Measurements from ENCODE around the gene PCSK2. TPM values are rescaled to one million over a fixed set of nuclear protein-coding genes. Genes with fewer than 3 reads are reported as not detected.

The PCSK2 gene
- total RNA-seq, 1 donor from 2014 or later, result 46.4 TPM

DNA sequence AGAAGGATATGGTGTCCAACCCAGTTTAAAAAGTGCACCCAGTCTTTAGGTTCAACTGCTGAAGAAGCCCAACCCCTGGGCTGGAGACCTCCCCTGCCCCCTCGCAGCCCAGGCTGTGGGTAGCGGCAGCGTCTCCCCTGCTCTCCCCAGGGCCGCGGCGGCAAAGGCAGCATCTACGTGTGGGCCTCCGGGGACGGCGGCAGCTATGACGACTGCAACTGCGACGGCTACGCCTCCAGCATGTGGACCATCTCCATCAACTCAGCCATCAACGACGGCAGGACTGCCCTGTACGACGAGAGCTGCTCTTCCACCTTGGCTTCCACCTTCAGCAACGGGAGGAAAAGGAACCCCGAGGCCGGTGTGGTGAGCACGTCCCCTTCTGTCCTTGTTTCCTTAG is 226.8 kb downstream of the PCSK2 start:
- Mint-ChIP-seq H3K9me3 (no peaks in the 10 kb centered on the region), H3K27ac (no peak overlapping the region), H3K36me3 (no peaks in the 10 kb centered on the region), H3K4me3 (no peak overlapping the region), H3K4me1 (ENCODE audit: unreplicated experiment) (peaks cover 4% of the 10 kb centered on the region), H3K27me3 (peaks cover 20% of the 10 kb centered on the region)
- TF ChIP-seq CTCF (conservative IDR thresholded peaks at IDR 0.05), result no peak
- no peak for DNase-seq (ENCODE audit: extremely low spot score, unreplicated experiment)

- no peak overlapping the region for H3K4me3 Mint-ChIP-seq
- H3K27me3 Mint-ChIP-seq, result peaks cover 19% of the 10 kb centered on the region
- DNase-seq (ENCODE audit: extremely low spot score, unreplicated experiment), result no peak
- H3K27ac Mint-ChIP-seq, result peak overlapping the region; percentile 56
- no peaks in the 10 kb centered on the region for H3K9me3 Mint-ChIP-seq
- peaks cover 4% of the 10 kb centered on the region for H3K4me1 Mint-ChIP-seq (ENCODE audit: unreplicated experiment)
- no peaks in the 10 kb centered on the region for H3K36me3 Mint-ChIP-seq
- no peak for TF ChIP-seq CTCF (conservative IDR thresholded peaks at IDR 0.05)
These were observed 229.4 kb downstream of the PCSK2 start for GRCh38 chr20:17456279-17456678.

DNA sequence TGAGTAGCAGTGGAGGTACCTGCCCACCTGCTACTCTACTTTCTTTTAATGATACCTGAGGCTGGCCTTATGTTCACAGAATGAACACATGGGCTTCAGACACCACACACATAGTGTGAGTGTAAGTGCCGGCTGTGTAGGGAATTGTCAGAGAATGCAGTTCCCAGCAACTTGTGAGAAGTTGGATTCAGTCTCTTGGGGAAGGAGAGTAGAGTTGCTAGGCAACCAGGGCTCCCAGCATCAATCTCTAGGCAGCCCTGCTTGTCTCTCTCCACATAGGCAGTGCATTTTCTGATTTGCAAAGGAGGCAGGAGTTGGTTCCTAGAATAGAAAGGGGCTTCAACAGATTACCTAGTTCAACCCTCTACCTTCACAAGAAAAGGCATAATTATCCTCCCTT is 230.2 kb downstream of the PCSK2 start:
- Mint-ChIP-seq H3K9me3 (no peaks in the 10 kb centered on the region), H3K27ac (no peak overlapping the region), H3K4me3 (no peak overlapping the region), H3K36me3 (no peaks in the 10 kb centered on the region), H3K4me1 (ENCODE audit: unreplicated experiment) (peaks cover 4% of the 10 kb centered on the region), H3K27me3 (peaks cover 14% of the 10 kb centered on the region)
- DNase-seq (ENCODE audit: extremely low spot score, unreplicated experiment), result no peak
- TF ChIP-seq CTCF (conservative IDR thresholded peaks at IDR 0.05), result no peak

DNA sequence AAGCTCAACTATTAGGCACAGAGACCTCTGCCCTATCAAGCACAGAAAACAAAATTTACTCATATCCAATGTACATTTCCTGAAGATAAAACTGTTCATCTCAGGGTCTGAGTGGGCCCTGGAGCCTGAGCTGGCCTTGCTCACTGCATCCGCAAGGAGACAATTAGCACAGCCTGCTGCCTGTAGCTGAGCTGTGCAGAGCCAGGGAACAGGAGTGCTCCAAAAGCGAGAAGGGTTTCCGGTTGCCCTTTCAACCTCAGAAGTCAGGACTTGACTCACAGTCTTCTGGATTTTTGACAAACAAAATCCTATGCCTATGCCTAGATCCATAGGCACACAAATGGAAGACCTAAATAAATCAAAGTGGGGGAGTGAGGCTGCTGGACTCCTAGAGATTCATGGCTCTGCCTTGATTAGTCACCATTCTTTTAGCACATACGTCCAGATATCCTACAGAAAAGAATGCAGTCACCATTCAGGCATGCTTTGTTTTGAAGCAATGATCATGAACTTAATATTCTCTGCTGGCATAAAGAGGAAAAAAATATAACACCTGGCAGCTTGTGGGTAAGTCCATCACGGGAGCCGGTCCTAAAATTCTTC is 230.8 kb downstream of the PCSK2 start:
- Mint-ChIP-seq H3K27ac (no peak overlapping the region), H3K4me3 (no peak overlapping the region), H3K9me3 (no peaks in the 10 kb centered on the region), H3K36me3 (no peaks in the 10 kb centered on the region), H3K4me1 (ENCODE audit: unreplicated experiment) (peaks cover 4% of the 10 kb centered on the region), H3K27me3 (peaks cover 14% of the 10 kb centered on the region)
- no peak for TF ChIP-seq CTCF (conservative IDR thresholded peaks at IDR 0.05)
- DNase-seq (ENCODE audit: extremely low spot score, unreplicated experiment), result no peak

GRCh38 chr20:17460119-17460518 is 233.3 kb downstream of the PCSK2 start:
- H3K27ac Mint-ChIP-seq, result no peak overlapping the region
- H3K9me3 Mint-ChIP-seq, result no peaks in the 10 kb centered on the region
- TF ChIP-seq CTCF (conservative IDR thresholded peaks at IDR 0.05), result no peak

GRCh38 chr20:17461941-17462340 is 235.1 kb downstream of the PCSK2 start:
- H3K4me3 Mint-ChIP-seq, result no peak overlapping the region
- DNase-seq (ENCODE audit: extremely low spot score, unreplicated experiment), result no peak
- H3K4me1 Mint-ChIP-seq (ENCODE audit: unreplicated experiment), result peaks cover 4% of the 10 kb centered on the region
- TF ChIP-seq CTCF (conservative IDR thresholded peaks at IDR 0.05), result no peak
- no peaks in the 10 kb centered on the region for H3K36me3 Mint-ChIP-seq
- H3K27ac Mint-ChIP-seq, result no peak overlapping the region
- H3K27me3 Mint-ChIP-seq, result no peaks in the 10 kb centered on the region
- no peaks in the 10 kb centered on the region for H3K9me3 Mint-ChIP-seq

More at GRCh38 chr20:17460119-17460518, 233.3 kb downstream of the PCSK2 start:
- no peak for DNase-seq (ENCODE audit: extremely low spot score, unreplicated experiment)
- Mint-ChIP-seq H3K4me3 (no peak overlapping the region), H3K4me1 (ENCODE audit: unreplicated experiment) (peaks cover 4% of the 10 kb centered on the region), H3K36me3 (no peaks in the 10 kb centered on the region), H3K27me3 (peaks cover 4% of the 10 kb centered on the region)
